ENCODE data around the gene RAB1B. TPM values are rescaled to one million over a fixed set of nuclear protein-coding genes. Genes with fewer than 3 reads are reported as not detected.
"Not testable (repeated sequence)": the region's sequence is repeated elsewhere in the genome, so short reads cannot be mapped to it uniquely, and the experiment has no call there.

RAB1B gene
- total and polyA plus RNA-seq, 9 donors = 69.7 to 111 (median 101) TPM

- peaks cover 52% of the 10 kb centered on the region for H3K36me3 ChIP-seq (ENCODE audit: control insufficient read depth, insufficient read depth, low read length)
- H3K4me3 ChIP-seq (ENCODE audit: low read length) = no peak overlapping the region
- peaks cover 2% of the 10 kb centered on the region for H3K27me3 ChIP-seq (ENCODE audit: control insufficient read depth, insufficient read depth, low read length)
- H3K4me1 ChIP-seq (ENCODE audit: control insufficient read depth, insufficient read depth, low read length) = peaks cover 60% of the 10 kb centered on the region
- H3K9me3 ChIP-seq (replicated peaks; ENCODE audit: control insufficient read depth, low read depth, low read length) = no peaks in the 10 kb centered on the region
- 76% methylated on average over 5 of the region's 8 CpGs for WGBS (ENCODE audit: insufficient coverage)
- DNase-seq = peak; percentile 72
- peak overlapping the region; percentile 83 for H3K27ac ChIP-seq (ENCODE audit: low read length)
Measured at GRCh38 chr11:66275396-66275795, 7.0 kb downstream of the RAB1B start.

DNA sequence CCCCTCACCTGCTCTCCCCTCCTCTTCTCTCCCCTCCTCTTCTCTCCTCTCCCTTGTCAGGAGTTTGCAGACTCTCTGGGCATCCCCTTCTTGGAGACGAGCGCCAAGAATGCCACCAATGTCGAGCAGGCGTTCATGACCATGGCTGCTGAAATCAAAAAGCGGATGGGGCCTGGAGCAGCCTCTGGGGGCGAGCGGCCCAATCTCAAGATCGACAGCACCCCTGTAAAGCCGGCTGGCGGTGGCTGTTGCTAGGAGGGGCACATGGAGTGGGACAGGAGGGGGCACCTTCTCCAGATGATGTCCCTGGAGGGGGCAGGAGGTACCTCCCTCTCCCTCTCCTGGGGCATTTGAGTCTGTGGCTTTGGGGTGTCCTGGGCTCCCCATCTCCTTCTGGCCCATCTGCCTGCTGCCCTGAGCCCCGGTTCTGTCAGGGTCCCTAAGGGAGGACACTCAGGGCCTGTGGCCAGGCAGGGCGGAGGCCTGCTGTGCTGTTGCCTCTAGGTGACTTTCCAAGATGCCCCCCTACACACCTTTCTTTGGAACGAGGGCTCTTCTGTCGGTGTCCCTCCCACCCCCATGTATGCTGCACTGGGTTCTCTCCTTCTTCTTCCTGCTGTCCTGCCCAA lies 7.7 kb downstream of the RAB1B start:
- H3K27me3 ChIP-seq (ENCODE audit: control insufficient read depth, insufficient read depth, low read length) = peaks cover 2% of the 10 kb centered on the region
- no peak overlapping the region for H3K4me3 ChIP-seq (ENCODE audit: low read length)
- peaks cover 64% of the 10 kb centered on the region for H3K4me1 ChIP-seq (ENCODE audit: control insufficient read depth, insufficient read depth, low read length)
- WGBS (ENCODE audit: insufficient coverage) = 90% methylated on average over 9 of the region's 14 CpGs
- no peak overlapping the region for H3K27ac ChIP-seq (ENCODE audit: low read length)
- H3K36me3 ChIP-seq (ENCODE audit: control insufficient read depth, insufficient read depth, low read length) = peaks cover 50% of the 10 kb centered on the region
- no peaks in the 10 kb centered on the region for H3K9me3 ChIP-seq (replicated peaks; ENCODE audit: control insufficient read depth, low read depth, low read length)
- no peak for DNase-seq

DNA sequence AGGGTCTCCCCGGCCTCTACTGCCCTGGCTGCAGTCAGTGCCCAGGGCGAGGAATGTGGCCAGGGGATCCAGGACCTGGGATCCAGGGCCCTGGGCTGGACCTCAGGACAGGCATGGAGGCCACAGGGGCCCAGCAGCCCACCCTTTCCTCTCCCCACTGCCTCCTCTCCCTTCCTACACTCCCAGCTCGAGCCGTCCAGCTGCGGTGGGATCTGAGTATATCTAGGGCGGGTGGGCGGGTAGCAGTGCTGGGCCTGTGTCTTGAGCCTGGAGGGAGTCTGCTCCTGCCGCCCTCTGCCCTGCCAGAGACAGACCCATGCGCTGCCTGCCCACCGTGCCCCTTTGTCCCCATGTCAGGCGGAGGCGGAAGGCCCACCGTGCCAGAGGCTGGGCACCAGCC lies 8.2 kb downstream of the RAB1B start:
- not testable (repeated sequence) for H3K4me3 ChIP-seq (ENCODE audit: low read length); H3K27ac ChIP-seq (ENCODE audit: low read length); DNase-seq; H3K9me3 ChIP-seq (replicated peaks; ENCODE audit: control insufficient read depth, low read depth, low read length); H3K27me3 ChIP-seq (ENCODE audit: control insufficient read depth, insufficient read depth, low read length)
- Histone ChIP-seq H3K36me3 (ENCODE audit: control insufficient read depth, insufficient read depth, low read length) (peaks cover 48% of the 10 kb centered on the region), H3K4me1 (ENCODE audit: control insufficient read depth, insufficient read depth, low read length) (peaks cover 69% of the 10 kb centered on the region)
- 76% methylated on average over 3 of the region's 13 CpGs for WGBS (ENCODE audit: insufficient coverage)

GRCh38 chr11:66277064-66277463 lies 8.6 kb downstream of the RAB1B start:
- Histone ChIP-seq H3K4me1 (ENCODE audit: control insufficient read depth, insufficient read depth, low read length) (peaks cover 73% of the 10 kb centered on the region), H3K36me3 (ENCODE audit: control insufficient read depth, insufficient read depth, low read length) (peaks cover 43% of the 10 kb centered on the region)
- H3K27ac ChIP-seq (ENCODE audit: low read length); H3K9me3 ChIP-seq (replicated peaks; ENCODE audit: control insufficient read depth, low read depth, low read length); H3K27me3 ChIP-seq (ENCODE audit: control insufficient read depth, insufficient read depth, low read length); DNase-seq; H3K4me3 ChIP-seq (ENCODE audit: low read length): not testable (repeated sequence)
- WGBS (ENCODE audit: insufficient coverage) = 52% methylated on average over 3 of the region's 4 CpGs

GRCh38 chr11:66277471-66278362 lies 9.3 kb downstream of the RAB1B start, which contains the start of gene CNIH2:
TSS of gene CNIH2 (plus strand) at chr11:66278175. CDS start at chr11:66278457, 282 bp downstream.
- WGBS (ENCODE audit: insufficient coverage) = 1% methylated on average over 84 of the region's 84 CpGs
- no peaks in the 10 kb centered on the region for H3K9me3 ChIP-seq (replicated peaks; ENCODE audit: control insufficient read depth, low read depth, low read length)
- peaks cover 37% of the 10 kb centered on the region for H3K36me3 ChIP-seq (ENCODE audit: control insufficient read depth, insufficient read depth, low read length)
- H3K27me3 ChIP-seq (ENCODE audit: control insufficient read depth, insufficient read depth, low read length) = peaks cover 2% of the 10 kb centered on the region
- peak; percentile 62 for DNase-seq
- H3K4me1 ChIP-seq (ENCODE audit: control insufficient read depth, insufficient read depth, low read length) = peaks cover 80% of the 10 kb centered on the region
- no peak within 1 kb of the TSS for H3K27ac ChIP-seq (ENCODE audit: low read length)
- peak within 1 kb of the TSS; percentile 21 for H3K4me3 ChIP-seq (ENCODE audit: low read length)

GRCh38 chr11:66278363-66279091 lies 10.1 kb downstream of the RAB1B start:
- Histone ChIP-seq H3K27me3 (ENCODE audit: control insufficient read depth, insufficient read depth, low read length) (peaks cover 2% of the 10 kb centered on the region), H3K9me3 (replicated peaks; ENCODE audit: control insufficient read depth, low read depth, low read length) (no peaks in the 10 kb centered on the region), H3K27ac (ENCODE audit: low read length) (no peak overlapping the region), H3K4me3 (ENCODE audit: low read length) (peak overlapping the region; percentile 21), H3K4me1 (ENCODE audit: control insufficient read depth, insufficient read depth, low read length) (peaks cover 78% of the 10 kb centered on the region), H3K36me3 (ENCODE audit: control insufficient read depth, insufficient read depth, low read length) (peaks cover 35% of the 10 kb centered on the region)
- 0% methylated on average over 15 of the region's 45 CpGs for WGBS (ENCODE audit: insufficient coverage)
- no peak for DNase-seq

DNA sequence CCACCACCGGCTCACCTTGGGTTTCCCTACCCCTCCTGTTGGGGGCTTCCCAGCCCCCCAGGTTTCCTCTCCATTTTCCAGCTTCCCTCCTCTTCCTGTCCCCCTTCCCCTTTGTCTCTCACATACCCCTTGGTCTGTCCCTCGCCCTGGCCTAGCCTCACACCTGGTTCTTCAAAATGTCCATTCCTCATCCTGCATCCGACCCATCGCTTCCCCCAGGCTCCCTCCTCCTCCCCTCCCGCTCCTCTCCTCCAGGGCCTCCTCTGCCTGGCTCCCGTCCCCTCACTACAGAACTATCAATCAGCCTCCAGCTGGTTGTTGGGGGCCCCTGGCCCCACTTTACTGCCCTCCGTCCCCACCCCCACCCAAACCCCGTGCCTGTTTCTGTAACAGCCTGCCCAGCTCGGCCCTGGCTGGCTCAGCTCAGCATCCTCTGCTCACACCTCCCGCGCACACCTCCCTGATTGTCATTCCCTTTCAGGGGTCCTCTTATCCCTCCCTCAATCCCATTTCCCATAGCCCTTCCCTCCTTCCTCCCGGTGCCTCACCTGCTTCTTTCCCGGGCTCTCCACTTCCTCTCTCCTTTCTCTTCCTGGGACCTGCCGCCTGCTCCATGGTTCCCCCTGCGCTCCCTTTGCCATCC lies 10.8 kb downstream of the RAB1B start:
- WGBS (ENCODE audit: insufficient coverage) = 33% methylated on average over 15 of the region's 15 CpGs
- H3K27me3 ChIP-seq (ENCODE audit: control insufficient read depth, insufficient read depth, low read length) = peaks cover 2% of the 10 kb centered on the region
- H3K4me1 ChIP-seq (ENCODE audit: control insufficient read depth, insufficient read depth, low read length) = peaks cover 71% of the 10 kb centered on the region
- H3K36me3 ChIP-seq (ENCODE audit: control insufficient read depth, insufficient read depth, low read length) = peaks cover 33% of the 10 kb centered on the region
- H3K27ac ChIP-seq (ENCODE audit: low read length) = no peak overlapping the region
- no peak for DNase-seq
- no peaks in the 10 kb centered on the region for H3K9me3 ChIP-seq (replicated peaks; ENCODE audit: control insufficient read depth, low read depth, low read length)
- no peak overlapping the region for H3K4me3 ChIP-seq (ENCODE audit: low read length)

- no peak for DNase-seq
- H3K4me3 ChIP-seq (ENCODE audit: low read length) = no peak overlapping the region
- peaks cover 35% of the 10 kb centered on the region for H3K36me3 ChIP-seq (ENCODE audit: control insufficient read depth, insufficient read depth, low read length)
- peak overlapping the region; percentile 42 for H3K27ac ChIP-seq (ENCODE audit: low read length)
- 63% methylated on average over 4 of the region's 14 CpGs for WGBS (ENCODE audit: insufficient coverage)
- peaks cover 2% of the 10 kb centered on the region for H3K27me3 ChIP-seq (ENCODE audit: control insufficient read depth, insufficient read depth, low read length)
- peaks cover 59% of the 10 kb centered on the region for H3K4me1 ChIP-seq (ENCODE audit: control insufficient read depth, insufficient read depth, low read length)
- no peaks in the 10 kb centered on the region for H3K9me3 ChIP-seq (replicated peaks; ENCODE audit: control insufficient read depth, low read depth, low read length)
Measured at GRCh38 chr11:66280428-66280827, 12.0 kb downstream of the RAB1B start.

- Histone ChIP-seq H3K4me3 (ENCODE audit: low read length) (no peak overlapping the region), H3K9me3 (replicated peaks; ENCODE audit: control insufficient read depth, low read depth, low read length) (no peaks in the 10 kb centered on the region), H3K27me3 (ENCODE audit: control insufficient read depth, insufficient read depth, low read length) (peaks cover 2% of the 10 kb centered on the region), H3K27ac (ENCODE audit: low read length) (peak overlapping the region; percentile 42), H3K4me1 (ENCODE audit: control insufficient read depth, insufficient read depth, low read length) (peaks cover 53% of the 10 kb centered on the region), H3K36me3 (ENCODE audit: control insufficient read depth, insufficient read depth, low read length) (peaks cover 33% of the 10 kb centered on the region)
- WGBS (ENCODE audit: insufficient coverage) = 68% methylated on average over 5 of the region's 6 CpGs
- no peak for DNase-seq
Measured at GRCh38 chr11:66281001-66281400, 12.6 kb downstream of the RAB1B start.
